GM21390 (cell line): ENCODE results near the gene IKZF3.
"Not testable (repeated sequence)": the region's sequence is repeated elsewhere in the genome, so short reads cannot be mapped to it uniquely, and the experiment has no call there.

ENCODE experiments used
- ATAC-seq: cut with Tn5 transposase; IDR thresholded peaks from one replicate; pipeline ENCODE4 v1.9.1; 2021; ENCODE audit not compliant: unreplicated experiment

Gene IKZF3

DNA sequence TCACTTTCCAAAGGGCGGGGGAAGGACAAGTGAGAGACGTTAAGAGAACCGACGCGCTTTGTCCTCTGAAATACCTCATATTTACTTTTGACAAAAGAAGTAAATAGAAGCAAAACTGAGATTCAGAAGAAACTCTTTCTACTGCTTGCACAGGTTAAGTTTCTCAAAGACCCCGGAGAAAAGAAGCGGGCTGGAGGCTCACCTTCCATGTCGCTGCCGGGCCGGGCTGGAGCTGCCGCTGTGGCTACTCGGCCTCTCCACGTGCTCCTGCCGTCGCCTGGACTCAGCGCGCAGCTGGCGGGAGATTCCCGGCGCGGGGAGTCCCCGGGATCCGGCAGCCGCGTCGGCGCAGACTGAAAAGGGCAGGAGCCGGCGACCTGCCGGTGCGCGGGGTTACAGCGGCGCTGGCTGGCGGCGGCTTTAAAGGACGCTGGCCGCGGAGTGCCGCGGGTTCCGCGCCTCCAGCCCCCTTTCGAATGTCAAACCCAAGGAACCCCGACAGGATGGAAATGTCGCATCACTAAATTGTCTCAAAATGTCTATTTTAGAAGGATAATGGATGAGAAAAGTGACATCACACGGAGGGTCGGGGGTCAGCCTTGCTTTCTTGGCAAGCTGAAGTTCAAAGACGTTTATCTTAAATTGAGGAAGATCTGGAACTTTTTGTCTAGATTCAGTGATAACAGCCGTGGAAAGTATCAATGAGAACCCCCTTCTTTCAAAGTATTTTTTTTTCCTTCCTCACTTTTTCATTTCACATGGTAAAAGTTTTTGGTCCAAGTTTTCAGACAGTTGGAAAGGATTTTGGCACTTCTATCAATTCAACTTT lies at the start of gene IKZF3:
TSS of gene IKZF3 (minus strand) at position 395 of the 829 bp plus-strand sequence. CDS start at position 209, 186 bp downstream.
- ATAC-seq = peak; percentile 24

DNA sequence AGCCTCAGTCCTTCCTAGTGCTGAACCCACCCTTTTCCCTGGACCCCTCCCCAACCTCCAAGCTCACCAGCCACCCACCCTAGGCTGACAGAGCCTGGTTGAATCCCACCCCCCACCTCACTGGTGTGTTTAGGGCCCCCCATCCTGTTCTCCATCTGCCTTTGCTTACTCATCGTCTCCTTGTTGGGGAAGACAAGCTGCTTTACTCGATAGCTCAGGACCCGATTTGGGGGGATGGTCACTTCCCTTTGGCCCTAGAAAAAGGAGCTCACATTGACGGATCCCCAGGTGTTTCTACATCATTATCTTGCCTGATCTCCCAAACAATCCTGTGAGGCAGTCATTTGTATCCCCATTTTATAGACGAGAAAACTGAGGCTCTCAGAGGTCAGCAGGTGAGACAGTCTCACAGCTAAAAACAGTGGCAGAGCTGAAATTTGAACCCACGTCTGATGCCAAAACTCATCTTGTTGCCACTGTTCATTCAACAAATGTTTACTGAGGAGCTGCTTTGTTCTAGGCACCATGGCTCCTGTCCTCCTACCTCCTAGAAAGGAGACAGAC lies 44.8 kb upstream of the IKZF3 start:
- no peak for ATAC-seq

GRCh38 chr17:39904990-39905288 lies 40.8 kb upstream of the IKZF3 start:
- ATAC-seq = no peak

DNA sequence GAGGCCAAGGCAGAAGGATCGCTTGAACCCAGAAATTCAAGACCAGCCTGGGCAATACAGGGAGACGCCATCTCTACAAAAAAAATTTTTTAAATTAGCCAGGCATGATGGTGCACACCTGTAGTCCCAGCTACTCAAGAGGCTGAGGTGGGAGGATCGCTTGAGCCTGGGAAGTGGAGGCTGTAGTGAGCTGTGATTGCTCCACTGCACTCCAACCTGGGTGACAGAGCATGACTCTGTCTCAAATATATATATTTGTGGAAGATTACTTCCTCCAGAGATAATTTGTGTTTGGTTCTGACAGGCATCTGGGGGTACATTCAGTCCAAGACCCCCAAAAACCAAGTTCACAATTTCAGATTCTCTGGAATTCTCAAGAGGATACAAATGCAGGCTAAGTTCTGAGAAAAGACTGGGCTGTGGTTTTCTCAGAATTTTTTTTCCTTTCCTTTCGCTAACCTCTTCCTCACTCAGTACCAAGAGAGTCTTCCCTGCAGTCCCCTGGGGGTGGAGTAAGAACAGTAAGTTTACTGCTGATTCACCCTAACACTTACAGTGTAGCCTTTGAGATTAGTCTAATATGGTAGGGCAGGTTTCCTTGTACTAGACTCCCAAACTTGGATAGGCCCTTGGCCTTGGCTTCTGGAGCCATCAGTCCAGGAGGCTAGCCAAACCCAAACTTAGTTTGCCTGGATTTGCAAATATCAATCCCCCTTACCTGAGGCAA lies 39.2 kb upstream of the IKZF3 start:
- ATAC-seq = no peak

DNA sequence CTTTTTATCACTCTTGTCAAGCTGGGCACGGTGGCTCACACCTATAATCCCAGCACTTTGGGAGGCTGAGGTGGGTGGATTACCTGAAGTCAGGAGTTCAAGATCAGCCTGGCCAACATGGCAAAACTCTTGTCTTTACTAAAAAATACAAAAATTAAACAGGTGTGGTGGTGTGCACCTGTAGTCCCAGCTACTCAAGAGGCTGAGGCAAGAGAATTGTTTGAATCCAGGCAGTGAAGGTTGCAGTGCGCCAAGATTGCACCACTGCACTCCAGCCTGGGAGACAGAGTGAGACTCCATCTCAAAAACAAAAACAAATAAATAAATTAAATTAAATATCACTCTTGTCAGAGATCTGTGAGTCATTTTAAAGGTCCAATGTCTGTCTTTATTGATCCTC lies 37.9 kb upstream of the IKZF3 start:
- ATAC-seq = not testable (repeated sequence)

GRCh38 chr17:39899215-39899614 lies 35.1 kb upstream of the IKZF3 start:
- ATAC-seq = no peak

DNA sequence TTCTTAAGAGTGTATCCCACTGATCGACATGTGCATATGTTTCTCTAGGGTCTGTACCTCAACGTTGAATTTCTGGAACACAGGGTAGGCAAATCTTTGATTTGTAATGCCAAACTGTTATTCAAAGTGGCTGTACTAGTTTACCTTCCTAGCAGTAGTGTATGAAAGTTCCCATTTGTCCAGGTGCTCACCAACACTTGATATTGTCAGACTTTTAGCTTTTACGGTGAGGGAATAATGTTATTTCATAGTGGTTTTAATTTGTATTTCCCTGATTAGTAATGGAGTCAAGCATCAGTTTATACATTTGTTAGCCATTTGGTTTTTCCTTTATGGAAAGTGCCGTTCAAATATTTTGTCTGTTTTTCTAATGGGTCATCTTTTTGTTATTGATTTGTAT lies 34.0 kb upstream of the IKZF3 start:
- ATAC-seq = no peak

DNA sequence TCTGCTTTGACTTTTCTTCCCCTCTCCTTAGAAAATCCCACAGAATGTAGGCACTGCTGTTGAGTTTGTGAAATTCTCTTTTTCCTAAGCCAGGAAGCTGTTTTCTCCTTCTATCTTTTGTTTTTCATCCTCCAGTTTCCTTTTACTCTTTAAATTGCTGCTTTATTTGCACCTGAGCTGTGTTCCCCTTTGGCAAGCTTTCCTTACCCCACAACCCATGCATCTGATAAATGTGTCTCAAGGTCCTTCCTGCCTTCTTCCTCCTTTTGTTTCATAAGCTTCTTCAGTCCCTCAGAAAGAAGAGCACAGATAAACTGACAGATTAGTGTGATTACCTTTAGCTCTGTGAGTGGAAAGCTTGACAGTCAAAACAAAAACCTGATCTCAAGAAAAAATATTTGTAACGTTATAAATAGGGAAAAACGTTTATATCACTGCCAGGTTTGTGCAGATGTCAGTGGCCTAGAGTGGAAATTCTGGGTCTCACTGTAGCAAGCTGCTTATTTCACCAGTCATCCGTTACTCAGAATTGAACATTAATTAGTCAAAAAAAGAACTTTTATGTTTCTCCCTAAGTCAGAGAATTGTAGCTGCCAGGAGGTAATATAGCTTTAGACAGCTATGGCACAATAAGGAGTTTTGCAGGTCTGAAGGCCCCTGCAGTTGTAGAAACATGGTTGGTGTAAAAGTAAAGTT lies 30.7 kb upstream of the IKZF3 start:
- ATAC-seq = no peak

DNA sequence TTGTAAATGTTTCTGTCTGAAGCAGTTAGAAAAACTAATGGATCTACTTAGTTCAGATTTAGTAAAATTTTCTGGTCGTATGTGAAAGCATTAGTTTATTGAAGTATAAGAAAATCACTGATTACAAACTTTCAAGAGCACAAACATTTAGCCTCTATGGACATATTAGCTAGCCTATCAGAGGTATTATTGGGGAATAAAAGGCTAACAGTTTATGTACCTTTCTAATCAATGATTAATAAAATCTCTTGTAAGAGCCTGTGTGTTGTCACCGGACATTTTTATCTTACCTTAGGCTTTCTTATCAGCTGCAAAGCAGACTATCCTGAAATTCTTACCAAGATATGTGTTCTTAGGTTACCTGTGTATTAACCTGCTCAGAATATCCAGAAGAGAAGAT lies 25.1 kb upstream of the IKZF3 start:
- no peak for ATAC-seq

- no peak for ATAC-seq
Measured at GRCh38 chr17:39887078-39887477, 23.0 kb upstream of the IKZF3 start.

GRCh38 chr17:39886102-39886501 lies 22.0 kb upstream of the IKZF3 start:
- not testable (repeated sequence) for ATAC-seq

DNA sequence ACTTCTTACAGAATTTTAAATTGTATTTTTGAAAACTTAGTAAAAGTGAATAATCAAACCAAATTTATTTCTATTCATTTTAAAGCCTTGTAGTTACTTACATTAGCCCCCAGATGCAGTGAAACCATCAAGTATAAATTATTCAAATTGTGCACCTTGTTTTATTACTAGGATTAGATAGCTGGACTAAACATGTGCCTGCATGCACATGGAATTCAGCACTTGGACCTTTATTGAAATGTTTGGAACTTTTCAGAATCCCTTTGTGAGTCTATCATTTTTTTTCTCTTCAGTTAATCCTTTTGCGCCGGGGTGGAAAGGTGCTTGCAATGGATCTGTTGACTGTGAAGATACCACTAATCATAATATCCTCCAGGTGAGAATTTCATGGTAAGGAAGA lies 8.6 kb upstream of the IKZF3 start:
- no peak for ATAC-seq

GRCh38 chr17:39871801-39872200 lies 7.7 kb upstream of the IKZF3 start:
- ATAC-seq = no peak

GRCh38 chr17:39870776-39871175 lies 6.7 kb upstream of the IKZF3 start:
- ATAC-seq = no peak

DNA sequence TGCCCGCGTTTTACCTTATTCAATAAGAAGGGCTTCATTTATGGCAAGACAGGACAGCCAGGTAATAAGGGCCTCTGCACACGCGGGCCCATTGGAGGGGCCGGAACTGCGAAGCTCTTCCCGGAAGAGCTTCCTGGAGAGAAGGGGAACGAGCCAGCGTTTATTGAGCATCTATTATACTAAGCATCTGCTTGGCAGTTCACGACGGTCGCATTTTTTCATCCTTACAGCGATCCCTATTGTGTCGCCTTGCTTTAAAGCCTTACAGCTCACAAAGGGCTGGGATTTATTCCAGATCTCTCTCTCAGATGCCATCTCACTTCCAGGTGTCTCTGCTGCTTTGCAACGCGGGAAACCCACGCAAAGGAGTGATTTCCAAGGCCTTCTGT lies 4.4 kb upstream of the IKZF3 start:
- no peak for ATAC-seq

DNA sequence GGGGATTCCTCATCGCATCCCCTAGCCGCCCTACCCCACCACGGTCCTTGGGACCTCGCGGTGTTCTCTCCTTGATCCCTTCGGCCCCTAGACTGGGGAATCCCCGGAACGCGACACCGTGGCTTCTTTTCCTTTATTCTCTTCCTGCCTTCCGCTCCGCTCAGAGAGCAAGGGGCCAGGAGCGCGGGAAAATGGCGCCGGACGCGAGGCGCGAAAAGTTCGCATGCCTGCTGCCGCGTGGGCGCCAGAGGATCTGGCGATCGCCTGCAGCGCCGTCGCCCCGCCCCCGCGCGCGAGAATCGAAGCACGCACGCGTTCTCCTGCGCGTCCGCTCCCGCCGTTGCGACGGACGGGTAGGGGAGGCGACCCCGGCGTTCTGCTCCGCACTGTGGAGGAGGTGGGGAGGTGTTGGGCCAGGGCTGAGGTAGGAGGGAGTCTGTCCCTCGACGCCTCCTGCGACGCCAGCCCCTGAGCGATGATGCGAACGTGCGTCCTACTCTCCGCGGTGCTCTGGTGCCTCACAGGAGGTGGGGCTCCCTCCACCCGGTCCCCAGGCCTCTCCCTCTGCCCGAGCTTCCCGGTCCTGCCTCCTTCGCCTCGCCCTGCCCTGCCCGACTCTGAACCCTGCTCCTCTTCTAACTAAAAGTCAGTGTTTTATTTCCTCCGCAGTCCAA lies 3.9 kb upstream of the IKZF3 start, which contains the start of gene ZPBP2:
TSS of gene ZPBP2 (plus strand) at position 323 of the 674 bp plus-strand sequence. CDS start at position 476, 153 bp downstream.
- ATAC-seq = no peak

- ATAC-seq = peak; percentile 57
Measured at GRCh38 chr17:39867084-39867879, 3.2 kb upstream of the IKZF3 start.

GRCh38 chr17:39866013-39866730 lies 2.1 kb upstream of the IKZF3 start:
- ATAC-seq = no peak

DNA sequence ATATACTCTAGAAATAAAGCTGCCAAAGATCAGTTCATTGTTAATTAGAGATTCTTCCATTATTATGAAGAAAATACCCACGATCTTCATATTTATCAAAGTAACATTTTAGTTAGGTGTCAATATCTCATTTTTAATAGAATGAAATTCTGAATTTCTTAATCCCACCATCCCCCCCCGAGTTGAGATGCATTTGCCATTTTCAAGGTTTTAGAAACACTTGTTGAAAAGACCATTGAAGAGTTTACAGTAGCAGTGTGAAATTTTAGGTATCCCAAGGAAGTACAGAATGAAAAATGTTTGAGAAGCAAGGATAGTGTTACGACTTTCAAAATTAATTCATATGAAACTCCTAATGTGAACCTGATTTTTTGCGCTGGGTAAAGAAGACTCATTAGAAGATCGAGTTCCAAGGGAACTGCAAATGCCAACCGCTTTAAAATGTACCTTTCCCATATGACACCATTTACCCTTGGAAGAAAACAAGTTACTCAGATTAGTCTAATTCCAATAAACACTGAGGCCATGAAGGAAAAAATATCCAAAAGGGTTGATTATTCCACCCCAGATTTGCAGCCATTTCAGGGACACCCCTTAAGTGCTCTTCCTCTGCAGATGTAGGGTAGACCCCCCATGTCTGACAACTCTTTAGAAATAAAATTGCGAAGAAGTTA lies 731 bp downstream of the IKZF3 start:
- no peak for ATAC-seq
